ENCODE data around the gene NFATC2.

GRCh38 chr20:51350941-51351631 is 191.4 kb downstream of the NFATC2 start:
- TF ChIP-seq CTCF (IDR thresholded peaks at IDR 0.05), result no peak
- TF ChIP-seq POLR2A (IDR thresholded peaks at IDR 0.05; ENCODE audit: low read depth), result no peak

All from esophagus muscularis mucosa (tissue), 3 donors.